Uterus (tissue), 2 donors: Measurements from ENCODE around the gene UCKL1.

Experiments
- CTCF ChIP-seq, 4 experiments: fragments of 200-600 bp in 2 of 4; fragments of 450-650 bp in 2 of 4; sonication (generic) in 2 of 4; IDR thresholded peaks; one replicate each; pipeline ENCODE4 v1.5.1; 2016 to 2019; ENCODE audit warnings: antibody characterized with exemption in 4 of 4, mild to moderate bottlenecking in 2 of 4, moderate library complexity in 1 of 4
- POLR2A ChIP-seq, 2 donors: fragments of 450-650 bp; IDR thresholded peaks; one replicate each; pipeline ENCODE4 v1.6.1; 2016; ENCODE audit warnings: antibody characterized with exemption in 2 of 2, mild to moderate bottlenecking in 1 of 2, moderate library complexity in 1 of 2

DNA sequence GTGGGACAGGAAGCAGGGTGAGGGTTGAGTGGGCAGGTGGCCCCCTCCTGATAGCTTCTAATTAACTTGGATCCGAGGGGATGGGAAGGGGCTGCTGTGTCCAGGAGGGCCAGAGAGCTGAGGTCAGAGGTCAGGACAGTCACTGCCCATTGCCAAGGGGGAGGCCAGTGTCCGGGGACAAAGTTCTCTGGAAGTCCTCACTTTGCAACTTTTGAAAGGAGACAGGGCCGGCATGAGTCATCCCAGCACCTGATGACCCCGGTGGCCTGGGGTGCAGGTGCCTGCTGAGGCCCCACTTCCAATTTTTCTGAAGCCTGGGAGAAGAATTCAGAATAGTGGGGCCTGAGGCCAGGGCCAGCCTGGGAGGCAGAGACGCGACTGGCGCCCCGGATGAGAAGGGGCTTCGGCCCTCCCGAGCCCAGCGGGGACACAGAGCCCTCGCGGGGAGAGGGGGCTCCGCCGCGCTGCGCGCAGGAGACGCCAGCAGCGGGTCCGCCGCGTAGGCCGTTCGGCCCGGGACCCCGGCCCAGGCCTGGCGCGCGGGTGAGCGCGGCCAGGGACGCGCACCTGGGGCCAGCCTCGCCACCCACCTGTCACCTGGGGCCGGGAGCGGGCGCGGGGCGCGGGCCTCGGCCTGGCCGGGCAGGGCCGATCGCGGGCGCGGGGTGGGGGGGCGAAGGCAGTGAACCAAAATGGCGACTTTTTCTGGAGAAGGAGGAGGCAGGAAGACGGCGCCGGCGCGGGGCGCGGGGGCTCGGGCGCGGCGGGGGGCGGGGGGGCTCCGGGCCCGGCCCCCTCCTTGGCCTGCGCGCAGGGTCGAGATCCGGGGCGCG, 12.9 kb upstream of the UCKL1 start:
- TF ChIP-seq CTCF (IDR thresholded peaks at IDR 0.05) (no peak), POLR2A (IDR thresholded peaks at IDR 0.05) (no peak)
